ENCODE measurements around the gene SORCS2. TPM values are rescaled to one million over a fixed set of nuclear protein-coding genes. Genes with fewer than 3 reads are reported as not detected.

The SORCS2 gene
- total and polyA plus RNA-seq, 2 of the 8 experiments (the other 6 are each of a cell fraction or from before 2014, with no cell fraction given): 0.36 to 1.8 TPM

DNA sequence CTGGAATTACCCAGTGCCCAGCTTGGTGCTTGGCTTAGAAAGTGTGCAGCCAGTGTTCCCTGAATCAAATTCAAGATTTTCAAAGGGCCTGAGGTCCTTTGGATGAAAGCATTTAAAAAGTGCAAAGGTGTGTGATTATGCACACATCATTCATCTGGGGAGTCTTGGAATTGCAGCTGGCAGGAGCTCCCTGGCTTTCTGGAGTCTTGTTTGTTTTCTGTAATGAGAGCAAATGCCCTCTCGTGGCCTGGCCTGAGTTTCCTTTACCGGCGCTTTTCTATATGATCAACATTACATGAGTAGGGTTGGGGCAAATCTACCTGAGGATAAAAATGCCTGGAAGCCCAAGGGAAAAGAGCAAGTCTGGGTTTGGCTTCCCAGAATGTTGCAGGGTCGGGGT lies 24.6 kb upstream of the SORCS2 start:
- FAIRE-seq (no peak), DNase-seq (ENCODE audit: low read depth in 1 of 2, low spot score in 2 of 2) (no peak)
- H4K8ac ChIP-seq (ENCODE audit: extremely low read depth, insufficient read depth, low read length): no peak overlapping the region
- no peak overlapping the region for H3K9ac ChIP-seq (replicated peaks in 1 of 4; ENCODE audit: extremely low read depth in 1 of 4, low read depth in 3 of 4, low read length in 3 of 4)
- H4K5ac ChIP-seq (ENCODE audit: insufficient read length, low read depth, low read length): no peak overlapping the region
- H3K4me3 ChIP-seq (ENCODE audit: extremely low read depth in 1 of 4, insufficient read depth in 2 of 4, low read depth in 3 of 4, low read length in 4 of 4): no peak overlapping the region
- no peaks in the 10 kb centered on the region; a peak in 1 of 7 replicates for H3K27me3 ChIP-seq (replicated peaks in 1 of 4; ENCODE audit: control insufficient read depth in 3 of 4, extremely low read depth in 1 of 4, insufficient read depth in 3 of 4, low read length in 3 of 4)
- no peak overlapping the region for H2BK20ac ChIP-seq (ENCODE audit: low read length)
- H3K79me1 ChIP-seq (ENCODE audit: low read depth, low read length): no peaks in the 10 kb centered on the region
- no peaks in the 10 kb centered on the region for H3K9me3 ChIP-seq (ENCODE audit: insufficient read depth in 2 of 2, low read depth in 1 of 2, low read length in 1 of 2)
- ChIA-PET CTCF (ENCODE audit: partially characterized antibody) (interaction anchor here (0.6 to 1.7 kb wide), 6 partner anchors 11 to 804 kb away, joined by 3 to 5 read pairs (median 3); no protein-coding TSS in a partner anchor), POLR2A (ENCODE audit: partially characterized antibody) (no interaction called here)
- no peak overlapping the region for H3K4me2 ChIP-seq (ENCODE audit: insufficient read depth in 1 of 2, low read depth in 2 of 2, low read length in 2 of 2)
- H4K20me1 ChIP-seq (replicated peaks in 1 of 2; ENCODE audit: control insufficient read depth in 1 of 2, insufficient read depth in 2 of 2, low read length in 2 of 2): peaks cover 0 to 2% of the 10 kb centered on the region in 2 experiments
- no peak overlapping the region for H3K56ac ChIP-seq (replicated peaks; ENCODE audit: insufficient read length, low read depth, low read length)
- H3K4me1 ChIP-seq (replicated peaks in 1 of 4; ENCODE audit: control insufficient read depth in 3 of 4, insufficient read depth in 4 of 4, low read length in 3 of 4): no peaks in the 10 kb centered on the region
- H3K4ac ChIP-seq (replicated peaks; ENCODE audit: insufficient read length, low read depth, low read length): no peak overlapping the region
- no peak overlapping the region for H2AK5ac ChIP-seq (ENCODE audit: low read depth, low read length)
- H3K18ac ChIP-seq (ENCODE audit: extremely low read depth, low read length): no peak overlapping the region
- TF ChIP-seq RAD21 (IDR thresholded peaks at IDR 0.05 in 1 of 2, conservative IDR thresholded peaks at IDR 0.05 in 1 of 2; ENCODE audit: low read depth in 2 of 2, low read length in 2 of 2) (no peak), HDAC2 (IDR thresholded peaks at IDR 0.05; ENCODE audit: borderline replicate concordance in 1 of 2, low read depth in 2 of 2, low read length in 2 of 2) (no peak), EGR1 (IDR thresholded peaks at IDR 0.05; ENCODE audit: borderline replicate concordance, low read depth, low read length) (no peak), SUZ12 (IDR thresholded peaks at IDR 0.05; ENCODE audit: low read length) (no peak), KDM4A (IDR thresholded peaks at IDR 0.05; ENCODE audit: low read depth, low read length, severe bottlenecking) (no peak), SP2 (IDR thresholded peaks at IDR 0.05; ENCODE audit: low read length) (no peak), CTBP2 (IDR thresholded peaks at IDR 0.05; ENCODE audit: borderline replicate concordance, insufficient read depth, insufficient read length, low read length) (no peak), TBP (IDR thresholded peaks at IDR 0.05; ENCODE audit: low read depth, low read length) (no peak), RNF2 (IDR thresholded peaks at IDR 0.05; ENCODE audit: borderline replicate concordance, low read depth, low read length, missing control alignments, poor library complexity, severe bottlenecking) (no peak), ASH2L (IDR thresholded peaks at IDR 0.05; ENCODE audit: low read length) (no peak), KDM1A (IDR thresholded peaks at IDR 0.05; ENCODE audit: borderline replicate concordance, low read length) (no peak)
- no peak overlapping the region for H2BK120ac ChIP-seq (replicated peaks; ENCODE audit: low read depth, low read length)
- no peak overlapping the region for H3K23ac ChIP-seq (ENCODE audit: insufficient read length)
- 98% methylated on average over 4 of the region's 4 CpGs; no CpG with 5 or more reads in 1 of the 2 experiments for WGBS, 2 experiments (ENCODE audit: extremely low coverage in 1 of 2, insufficient coverage in 1 of 2, insufficient read length in 1 of 2, insufficient replicate concordance in 2 of 2, low coverage in 1 of 2, low lambda C conversion rate in 2 of 2, missing lambda C conversion rate in 1 of 2)
- no peaks in the 10 kb centered on the region for H3K23me2 ChIP-seq (ENCODE audit: low read depth, low read length)
- H3K14ac ChIP-seq (ENCODE audit: insufficient read length): no peak overlapping the region
- H3K36me3 ChIP-seq (ENCODE audit: control insufficient read depth in 2 of 4, insufficient read depth in 4 of 4, low read length in 3 of 4): no peaks in the 10 kb centered on the region
- H2BK12ac ChIP-seq (ENCODE audit: low read depth, low read length): no peak overlapping the region
- no peak overlapping the region for H3K27ac ChIP-seq (ENCODE audit: low read depth, low read length)
- H4K91ac ChIP-seq (replicated peaks; ENCODE audit: insufficient read length, low read length): no peak overlapping the region
- H2AFZ ChIP-seq (ENCODE audit: low read length): no peak overlapping the region
- H2BK5ac ChIP-seq (ENCODE audit: low read depth, low read length): no peak overlapping the region
- H3K79me2 ChIP-seq (ENCODE audit: control insufficient read depth in 1 of 2, insufficient read depth in 2 of 2, low read length in 2 of 2): no peaks in the 10 kb centered on the region
- H2BK15ac ChIP-seq (ENCODE audit: low read length): no peak overlapping the region
